Esophagus muscularis mucosa (tissue), 4 donors: Measurements from ENCODE around the gene CX3CR1. TPM values are rescaled to one million over a fixed set of nuclear protein-coding genes. Genes with fewer than 3 reads are reported as not detected.

Experiments used
- DNase-seq: peaks from one replicate; pipeline ENCODE4 v3.0.0-alpha.2; 2017; ENCODE audit errors: extremely low spot score
- H3K27ac ChIP-seq, 4 donors: fragments of 200-600 bp; sonication (generic); replicated peaks in 1 of 4; 1 replicate in 3 of 4; 2 replicates in 1 of 4; pipeline ENCODE4 v1.5.1; 2016 to 2019; ENCODE audit warnings: mild to moderate bottlenecking in 1 of 4
- H3K27me3 ChIP-seq, 4 donors: fragments of 200-600 bp; sonication (generic); one replicate each; pipeline versions ENCODE4 v1.5.1 to v1.6.0; 2016 to 2019
- H3K36me3 ChIP-seq, 4 donors: fragments of 200-600 bp; sonication (generic); one replicate each; pipeline ENCODE4 v1.5.1; 2016 to 2019
- H3K4me1 ChIP-seq, 4 donors: fragments of 200-600 bp; sonication (generic); one replicate each; pipeline ENCODE4 v1.5.1; 2016 to 2019
- H3K4me3 ChIP-seq, 4 donors: fragments of 200-600 bp; sonication (generic); 1 replicate in 2 of 4; 2 replicates in 2 of 4; pipeline ENCODE4 v1.5.1; 2016 to 2019; ENCODE audit warnings: mild to moderate bottlenecking in 4 of 4, moderate library complexity in 1 of 4
- H3K9me3 ChIP-seq, 4 donors: fragments of 200-600 bp; sonication (generic); 1 replicate in 3 of 4; 2 replicates in 1 of 4; pipeline ENCODE4 v1.5.1; 2016 to 2019
- CTCF ChIP-seq, 3 experiments: fragments of 200-600 bp in 2 of 3; fragments of 450-650 bp in 1 of 3; sonication (generic) in 2 of 3; IDR thresholded peaks; one replicate each; pipeline ENCODE4 v1.5.1; 2017 to 2019; ENCODE audit warnings: antibody characterized with exemption in 3 of 3, mild to moderate bottlenecking in 2 of 3, moderate library complexity in 1 of 3
- EP300 ChIP-seq: sonication (generic); formaldehyde crosslinking; IDR thresholded peaks from one replicate; pipeline ENCODE4 v1.6.1; 2017; ENCODE audit warnings: antibody characterized with exemption
- POLR2A ChIP-seq: fragments of 450-650 bp; IDR thresholded peaks from one replicate; pipeline ENCODE4 v1.6.1; 2017; ENCODE audit warnings: antibody characterized with exemption, moderate library complexity, mild to moderate bottlenecking, low read depth
- POLR2AphosphoS5 ChIP-seq, 2 donors: sonication (generic); formaldehyde crosslinking; IDR thresholded peaks; one replicate each; pipeline ENCODE4 v1.6.1; 2017; ENCODE audit warnings: antibody characterized with exemption in 2 of 2
- WGBS: methylation state at CpG from one replicate; pipeline ENCODE4 v1.1.5; 2018; 5-methylcytosine and 5-hydroxymethylcytosine counted together
- intact Hi-C: fragments of 100-400 bp; cut with DNase I; formaldehyde crosslinking; loops from one replicate; pipeline ENCODE4 v1.15.1; 2023
- total RNA-seq, 4 donors: library from RNA; depleted of rRNA; stranded (reverse); fragments of >200 nt; gene quantifications; one replicate each; pipeline versions ENCODE4 v1.1.0 to v1.2.1, GENCODE V29; 2016

CX3CR1 gene
- total RNA-seq, 4 donors from 2014 or later, result 0.23 to 0.78 (median 0.46) TPM

- Histone ChIP-seq H3K4me1 (peaks cover 5 to 18% (median 12%) of the 10 kb centered on the region in 4 donors), H3K27me3 (no peaks in the 10 kb centered on the region), H3K27ac (peak overlapping the region in 3 of 4 donors; percentile 17 to 44 (median 21)), H3K36me3 (no peaks in the 10 kb centered on the region), H3K4me3 (no peak overlapping the region), H3K9me3 (no peaks in the 10 kb centered on the region)
- 12% methylated on average over 7 of the region's 7 CpGs for WGBS
- no peak for DNase-seq
- no peak for TF ChIP-seq POLR2A
- no peak for TF ChIP-seq EP300
- peak; percentile 26 to 52 (median 49) for TF ChIP-seq CTCF (IDR thresholded peaks at IDR 0.05)
- peak; percentile 73 to 74 for TF ChIP-seq POLR2AphosphoS5 (IDR thresholded peaks at IDR 0.05)
- intact Hi-C loops, result no loop called here
These were observed 18.9 kb downstream of the CX3CR1 start for GRCh38 chr3:39260957-39261356.

GRCh38 chr3:39260318-39260717 lies 19.5 kb downstream of the CX3CR1 start:
- Histone ChIP-seq H3K4me1 (peaks cover 9 to 20% (median 16%) of the 10 kb centered on the region in 4 donors), H3K36me3 (no peaks in the 10 kb centered on the region), H3K4me3 (no peak overlapping the region), H3K27ac (no peak overlapping the region), H3K27me3 (no peaks in the 10 kb centered on the region), H3K9me3 (no peaks in the 10 kb centered on the region)
- TF ChIP-seq EP300, result no peak
- no peak for TF ChIP-seq CTCF (IDR thresholded peaks at IDR 0.05)
- no peak for TF ChIP-seq POLR2AphosphoS5 (IDR thresholded peaks at IDR 0.05)
- no peak for TF ChIP-seq POLR2A
- intact Hi-C loops, result no loop called here
- DNase-seq, result no peak
- 79% methylated on average over 2 of the region's 2 CpGs for WGBS

GRCh38 chr3:39255503-39256325 lies 24.1 kb downstream of the CX3CR1 start:
- no peak overlapping the region for H3K4me3 ChIP-seq
- H3K36me3 ChIP-seq, result no peaks in the 10 kb centered on the region
- DNase-seq, result no peak
- no peak for TF ChIP-seq POLR2A
- no peak for TF ChIP-seq POLR2AphosphoS5 (IDR thresholded peaks at IDR 0.05)
- no peak for TF ChIP-seq EP300
- TF ChIP-seq CTCF (IDR thresholded peaks at IDR 0.05), result no peak
- H3K27ac ChIP-seq, result peak overlapping the region in 2 of 4 donors; percentile 36 to 60
- H3K4me1 ChIP-seq, result peaks cover 16 to 26% (median 20%) of the 10 kb centered on the region in 4 donors
- WGBS, result 83% methylated on average over 5 of the region's 5 CpGs
- intact Hi-C loops, result no loop called here
- H3K27me3 ChIP-seq, result no peaks in the 10 kb centered on the region
- no peaks in the 10 kb centered on the region for H3K9me3 ChIP-seq

- no peak for TF ChIP-seq EP300
- no peak for TF ChIP-seq POLR2AphosphoS5 (IDR thresholded peaks at IDR 0.05)
- TF ChIP-seq POLR2A, result no peak
- no peak for TF ChIP-seq CTCF (IDR thresholded peaks at IDR 0.05)
- no peak for DNase-seq
- Histone ChIP-seq H3K4me3 (no peak overlapping the region), H3K27ac (peak overlapping the region in 3 of 4 donors; percentile 19 to 60 (median 36)), H3K9me3 (no peaks in the 10 kb centered on the region), H3K4me1 (peaks cover 17 to 30% (median 26%) of the 10 kb centered on the region in 4 donors), H3K36me3 (no peaks in the 10 kb centered on the region), H3K27me3 (no peaks in the 10 kb centered on the region)
- 46% methylated on average over 2 of the region's 2 CpGs for WGBS
- intact Hi-C loops, result no loop called here
These were observed 24.9 kb downstream of the CX3CR1 start for GRCh38 chr3:39254806-39255449.
